Esophagus muscularis mucosa (tissue), 4 donors: ENCODE measurements around the gene SH3YL1. TPM values are rescaled to one million over a fixed set of nuclear protein-coding genes. Genes with fewer than 3 reads are reported as not detected.

ENCODE experiments used
- DNase-seq: peaks from one replicate; pipeline ENCODE4 v3.0.0-alpha.2; 2017; ENCODE audit errors: extremely low spot score
- H3K27ac ChIP-seq, 4 donors: fragments of 200-600 bp; sonication (generic); replicated peaks in 1 of 4; 1 replicate in 3 of 4; 2 replicates in 1 of 4; pipeline ENCODE4 v1.5.1; 2016 to 2019; ENCODE audit warnings: mild to moderate bottlenecking in 1 of 4
- H3K27me3 ChIP-seq, 4 donors: fragments of 200-600 bp; sonication (generic); one replicate each; pipeline versions ENCODE4 v1.5.1 to v1.6.0; 2016 to 2019
- H3K36me3 ChIP-seq, 4 donors: fragments of 200-600 bp; sonication (generic); one replicate each; pipeline ENCODE4 v1.5.1; 2016 to 2019
- H3K4me1 ChIP-seq, 4 donors: fragments of 200-600 bp; sonication (generic); one replicate each; pipeline ENCODE4 v1.5.1; 2016 to 2019
- H3K4me3 ChIP-seq, 4 donors: fragments of 200-600 bp; sonication (generic); 1 replicate in 2 of 4; 2 replicates in 2 of 4; pipeline ENCODE4 v1.5.1; 2016 to 2019; ENCODE audit warnings: mild to moderate bottlenecking in 4 of 4, moderate library complexity in 1 of 4
- H3K9me3 ChIP-seq, 4 donors: fragments of 200-600 bp; sonication (generic); 1 replicate in 3 of 4; 2 replicates in 1 of 4; pipeline ENCODE4 v1.5.1; 2016 to 2019
- EP300 ChIP-seq: sonication (generic); formaldehyde crosslinking; IDR thresholded peaks from one replicate; pipeline ENCODE4 v1.6.1; 2017; ENCODE audit warnings: antibody characterized with exemption
- POLR2A ChIP-seq: fragments of 450-650 bp; IDR thresholded peaks from one replicate; pipeline ENCODE4 v1.6.1; 2017; ENCODE audit warnings: antibody characterized with exemption, moderate library complexity, mild to moderate bottlenecking, low read depth
- POLR2AphosphoS5 ChIP-seq, 2 donors: sonication (generic); formaldehyde crosslinking; IDR thresholded peaks; one replicate each; pipeline ENCODE4 v1.6.1; 2017; ENCODE audit warnings: antibody characterized with exemption in 2 of 2
- WGBS: methylation state at CpG from one replicate; pipeline ENCODE4 v1.1.5; 2018; 5-methylcytosine and 5-hydroxymethylcytosine counted together
- intact Hi-C: fragments of 100-400 bp; cut with DNase I; formaldehyde crosslinking; loops from one replicate; pipeline ENCODE4 v1.15.1; 2023
- total RNA-seq, 4 donors: library from RNA; depleted of rRNA; stranded (reverse); fragments of >200 nt; gene quantifications; one replicate each; pipeline versions ENCODE4 v1.1.0 to v1.2.1, GENCODE V29; 2016
- TF ChIP-seq, protein P1 (sequence below), 3 experiments: fragments of 200-600 bp in 2 of 3; fragments of 450-650 bp in 1 of 3; sonication (generic) in 2 of 3; IDR thresholded peaks; one replicate each; pipeline ENCODE4 v1.5.1; 2017 to 2019; ENCODE audit warnings: antibody characterized with exemption in 3 of 3, mild to moderate bottlenecking in 2 of 3, moderate library complexity in 1 of 3

SH3YL1 gene
- total RNA-seq, 4 donors from 2014 or later: 15.7 to 20.3 (median 18.2) TPM

DNA sequence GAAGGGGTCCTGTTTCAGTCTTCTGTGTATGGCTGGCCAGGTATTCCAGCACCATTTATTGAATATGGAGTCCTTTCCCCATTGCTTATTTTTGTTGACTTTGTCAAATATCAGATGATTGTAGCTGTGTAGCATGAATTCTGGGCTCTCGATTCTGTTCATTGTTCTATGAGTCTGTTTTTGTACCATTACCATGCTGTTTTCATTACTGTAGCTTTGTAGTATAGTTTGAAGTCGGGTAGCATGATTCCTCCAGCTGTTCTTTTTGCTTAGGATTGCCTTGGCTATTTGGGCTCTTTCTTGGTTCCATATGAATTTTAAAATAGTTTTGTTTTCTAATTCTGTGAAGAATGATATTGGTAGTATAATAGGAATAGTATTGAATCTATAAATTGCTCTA lies 6.0 kb downstream of the SH3YL1 start:
- Histone ChIP-seq H3K27ac (no peak overlapping the region), H3K4me1 (peaks cover 0 to under 1% (median 0%) of the 10 kb centered on the region in 4 donors), H3K4me3 (no peak overlapping the region), H3K36me3 (no peaks in the 10 kb centered on the region), H3K9me3 (peaks cover 0 to 6% (median 0%) of the 10 kb centered on the region in 4 donors), H3K27me3 (no peaks in the 10 kb centered on the region)
- TF ChIP-seq EP300: no peak
- no peak for TF ChIP-seq POLR2A
- TF ChIP-seq, protein P1, sequence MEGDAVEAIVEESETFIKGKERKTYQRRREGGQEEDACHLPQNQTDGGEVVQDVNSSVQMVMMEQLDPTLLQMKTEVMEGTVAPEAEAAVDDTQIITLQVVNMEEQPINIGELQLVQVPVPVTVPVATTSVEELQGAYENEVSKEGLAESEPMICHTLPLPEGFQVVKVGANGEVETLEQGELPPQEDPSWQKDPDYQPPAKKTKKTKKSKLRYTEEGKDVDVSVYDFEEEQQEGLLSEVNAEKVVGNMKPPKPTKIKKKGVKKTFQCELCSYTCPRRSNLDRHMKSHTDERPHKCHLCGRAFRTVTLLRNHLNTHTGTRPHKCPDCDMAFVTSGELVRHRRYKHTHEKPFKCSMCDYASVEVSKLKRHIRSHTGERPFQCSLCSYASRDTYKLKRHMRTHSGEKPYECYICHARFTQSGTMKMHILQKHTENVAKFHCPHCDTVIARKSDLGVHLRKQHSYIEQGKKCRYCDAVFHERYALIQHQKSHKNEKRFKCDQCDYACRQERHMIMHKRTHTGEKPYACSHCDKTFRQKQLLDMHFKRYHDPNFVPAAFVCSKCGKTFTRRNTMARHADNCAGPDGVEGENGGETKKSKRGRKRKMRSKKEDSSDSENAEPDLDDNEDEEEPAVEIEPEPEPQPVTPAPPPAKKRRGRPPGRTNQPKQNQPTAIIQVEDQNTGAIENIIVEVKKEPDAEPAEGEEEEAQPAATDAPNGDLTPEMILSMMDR (IDR thresholded peaks at IDR 0.05): no peak
- no peak for TF ChIP-seq POLR2AphosphoS5 (IDR thresholded peaks at IDR 0.05)
- intact Hi-C loops: no loop called here
- DNase-seq: no peak
- 92% methylated on average over 2 of the region's 2 CpGs for WGBS

DNA sequence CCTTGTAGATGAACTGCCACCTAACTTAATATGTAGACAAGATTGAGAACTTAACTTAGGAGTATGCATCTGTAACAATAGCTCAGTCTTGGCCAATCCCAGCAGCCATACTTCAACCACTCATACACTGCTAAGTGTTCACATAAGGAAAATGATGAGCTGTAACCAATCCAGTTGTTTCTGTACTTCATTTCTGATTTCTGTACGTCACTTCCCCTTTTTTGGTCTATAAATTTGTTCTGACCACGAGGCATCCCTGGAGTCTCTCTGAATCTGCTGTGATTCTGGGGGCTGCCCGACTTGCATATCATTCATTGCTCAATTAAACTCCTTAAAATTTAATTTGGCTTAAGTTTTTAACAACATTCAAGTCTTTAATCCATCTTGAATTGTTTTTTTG lies 6.4 kb downstream of the SH3YL1 start:
- no peak overlapping the region for H3K4me3 ChIP-seq
- H3K9me3 ChIP-seq: peaks cover 0 to 6% (median 0%) of the 10 kb centered on the region in 4 donors
- TF ChIP-seq POLR2A (no peak), POLR2AphosphoS5 (IDR thresholded peaks at IDR 0.05) (no peak), EP300 (no peak)
- TF ChIP-seq, protein P1 (IDR thresholded peaks at IDR 0.05): no peak
- 87% methylated on average over 3 of the region's 3 CpGs for WGBS
- no peaks in the 10 kb centered on the region for H3K4me1 ChIP-seq
- DNase-seq: no peak
- intact Hi-C loops: no loop called here
- no peaks in the 10 kb centered on the region for H3K27me3 ChIP-seq
- peaks cover 0 to under 1% (median 0%) of the 10 kb centered on the region in 4 donors for H3K36me3 ChIP-seq
- H3K27ac ChIP-seq: no peak overlapping the region

DNA sequence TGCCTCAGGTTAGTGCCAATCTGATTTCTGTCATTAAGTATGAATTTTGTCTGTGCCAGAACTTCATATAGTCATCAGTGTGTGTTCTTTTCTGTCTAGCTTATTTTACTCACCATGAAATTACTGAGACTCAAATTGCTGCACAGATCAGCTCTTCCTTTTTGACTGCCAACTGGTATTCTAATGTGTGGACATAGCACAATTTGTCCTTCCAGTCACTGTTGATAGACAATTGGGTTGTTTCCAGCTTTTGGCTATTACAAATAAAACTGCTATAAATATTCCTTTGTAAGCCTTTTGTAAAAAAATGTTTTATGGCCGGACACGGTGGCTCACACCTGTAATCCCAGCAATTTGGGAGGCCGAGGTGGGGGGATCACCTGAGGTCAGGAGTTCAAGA lies 7.7 kb downstream of the SH3YL1 start:
- no peak for DNase-seq
- intact Hi-C loops: no loop called here
- Histone ChIP-seq H3K36me3 (peaks cover 0 to 14% (median 0%) of the 10 kb centered on the region in 4 donors), H3K9me3 (peaks cover 0 to 6% (median 0%) of the 10 kb centered on the region in 4 donors), H3K4me3 (no peak overlapping the region), H3K27me3 (no peaks in the 10 kb centered on the region), H3K27ac (no peak overlapping the region), H3K4me1 (no peaks in the 10 kb centered on the region)
- TF ChIP-seq, protein P1 (IDR thresholded peaks at IDR 0.05): no peak
- TF ChIP-seq POLR2A (no peak), POLR2AphosphoS5 (IDR thresholded peaks at IDR 0.05) (no peak), EP300 (no peak)
- WGBS: 92% methylated on average over 3 of the region's 3 CpGs

DNA sequence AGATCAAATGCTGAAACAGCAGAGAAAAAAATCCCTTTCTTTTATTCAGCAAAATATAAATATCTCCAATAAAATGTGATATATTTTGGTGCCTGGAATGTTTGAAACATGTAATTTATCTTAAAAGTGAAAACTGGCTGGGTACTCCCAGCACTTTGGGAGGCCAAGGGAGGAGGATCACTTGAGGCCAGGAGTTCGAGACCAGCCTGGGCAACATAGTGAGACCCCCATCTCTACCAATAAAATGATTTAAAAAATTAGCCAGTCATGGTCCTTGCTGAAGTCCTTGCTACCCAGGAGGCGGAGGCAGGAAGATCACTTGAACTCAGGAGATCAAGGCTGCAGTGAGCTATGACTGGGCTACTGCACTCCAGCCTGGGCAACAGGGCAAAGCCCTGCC lies 8.6 kb downstream of the SH3YL1 start:
- intact Hi-C loops: no loop called here
- no peak overlapping the region for H3K27ac ChIP-seq
- 96% methylated on average over 2 of the region's 2 CpGs for WGBS
- peaks cover 0 to 14% (median 0%) of the 10 kb centered on the region in 4 donors for H3K36me3 ChIP-seq
- TF ChIP-seq POLR2A (no peak), POLR2AphosphoS5 (IDR thresholded peaks at IDR 0.05) (no peak), EP300 (no peak)
- TF ChIP-seq, protein P1 (IDR thresholded peaks at IDR 0.05): no peak
- no peaks in the 10 kb centered on the region for H3K27me3 ChIP-seq
- H3K9me3 ChIP-seq: peaks cover 0 to 6% (median 0%) of the 10 kb centered on the region in 4 donors
- no peaks in the 10 kb centered on the region for H3K4me1 ChIP-seq
- no peak overlapping the region for H3K4me3 ChIP-seq
- no peak for DNase-seq

DNA sequence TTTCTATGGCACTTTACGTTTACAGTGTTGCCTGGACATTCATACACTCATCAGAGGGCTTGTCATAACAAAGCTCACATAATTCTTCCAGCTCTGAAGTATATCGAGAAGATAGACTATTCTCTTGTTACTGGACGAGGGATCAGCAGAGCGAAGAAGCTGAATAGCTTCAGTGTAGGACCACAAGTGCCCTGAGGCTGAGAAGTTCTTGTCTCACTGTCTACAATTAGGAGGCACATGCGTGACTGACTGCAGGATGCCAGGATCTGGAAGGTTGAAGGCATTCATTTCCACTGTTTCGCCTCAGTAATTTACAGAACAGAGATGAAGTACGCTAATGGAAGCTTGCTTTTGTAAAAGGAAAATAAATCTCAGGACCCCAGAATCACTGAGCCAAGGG lies 9.6 kb downstream of the SH3YL1 start:
- no peaks in the 10 kb centered on the region for H3K4me1 ChIP-seq
- H3K4me3 ChIP-seq: no peak overlapping the region
- H3K9me3 ChIP-seq: peaks cover 0 to 6% (median 0%) of the 10 kb centered on the region in 4 donors
- no peak for DNase-seq
- H3K27me3 ChIP-seq: no peaks in the 10 kb centered on the region
- WGBS: 42% methylated on average over 7 of the region's 7 CpGs
- H3K27ac ChIP-seq: no peak overlapping the region
- intact Hi-C loops: no loop called here
- H3K36me3 ChIP-seq: peaks cover 0 to 22% (median 6%) of the 10 kb centered on the region in 4 donors
- TF ChIP-seq, protein P1 (IDR thresholded peaks at IDR 0.05): no peak
- no peak for TF ChIP-seq EP300
- TF ChIP-seq POLR2AphosphoS5 (IDR thresholded peaks at IDR 0.05): no peak
- no peak for TF ChIP-seq POLR2A
